Ishikawa (cell line): ENCODE results near the gene RITA1.

Experiments used
- EP300 ChIP-seq: IDR thresholded peaks from 2 replicates; pipeline ENCODE4 v1.6.1; 2012; ENCODE audit warnings: borderline replicate concordance
- TAF1 ChIP-seq: IDR thresholded peaks from 2 replicates; pipeline ENCODE4 v1.6.1; 2012; ENCODE audit warnings: low read depth, mild to moderate bottlenecking
- TEAD4 ChIP-seq: IDR thresholded peaks from 2 replicates; pipeline ENCODE4 v1.6.1; 2012
- YY1 ChIP-seq: IDR thresholded peaks from 2 replicates; pipeline ENCODE4 v1.6.1; 2012; ENCODE audit warnings: low read depth

- TF ChIP-seq TEAD4 = no peak
- TF ChIP-seq YY1 = no peak
- TF ChIP-seq EP300 = no peak
- TF ChIP-seq TAF1 = no peak
Measured at GRCh38 chr12:113186033-113186365, 478 bp downstream of the RITA1 start.
